Measurements from ENCODE around the gene KIR3DL1. TPM values are rescaled to one million over a fixed set of nuclear protein-coding genes. Genes with fewer than 3 reads are reported as not detected.

The KIR3DL1 gene
- total RNA-seq, 4 donors from 2014 or later, result not detected

- intact Hi-C loops (cut with DNase I; ENCODE audit: low total_unique reads), result no loop called here
- DNase-seq (ENCODE audit: low spot score in 2 of 2), result no peak
- WGBS, 2 donors, result 69 to 72% methylated on average over 3 of the region's 3 CpGs
- no peak overlapping the region for H3K4me3 ChIP-seq (ENCODE audit: low read depth, poor library complexity, severe bottlenecking)
- TF ChIP-seq CTCF (IDR thresholded peaks at IDR 0.05) (no peak), POLR2A (IDR thresholded peaks at IDR 0.05) (no peak)
These were observed 55.4 kb downstream of the KIR3DL1 start for GRCh38 chr19:54871696-54872095.

- intact Hi-C loops (cut with DNase I; ENCODE audit: low total_unique reads), result no loop called here
- TF ChIP-seq POLR2A (IDR thresholded peaks at IDR 0.05) (no peak), CTCF (IDR thresholded peaks at IDR 0.05) (no peak)
- H3K4me3 ChIP-seq (ENCODE audit: low read depth, poor library complexity, severe bottlenecking), result no peak within 1 kb of the TSS
- 69 to 70% methylated on average over 8 of the region's 8 CpGs for WGBS, 2 donors
- no peak for DNase-seq (ENCODE audit: low spot score in 2 of 2)
These were observed 57.7 kb downstream of the KIR3DL1 start, which contains the start of gene FCAR for GRCh38 chr19:54873990-54874389. Gene FCAR (plus strand): TSS chr19:54874235. CDS start chr19:54874290, 55 bp downstream.

- intact Hi-C loops (cut with DNase I; ENCODE audit: low total_unique reads), result no loop called here
- no peak for TF ChIP-seq POLR2A (IDR thresholded peaks at IDR 0.05)
- TF ChIP-seq CTCF (IDR thresholded peaks at IDR 0.05), result no peak
- DNase-seq (ENCODE audit: low spot score in 2 of 2), result no peak
- no peak overlapping the region for H3K4me3 ChIP-seq (ENCODE audit: low read depth, poor library complexity, severe bottlenecking)
- WGBS, 2 donors, result 59 to 63% methylated on average over 2 of the region's 2 CpGs
These were observed 59.2 kb downstream of the KIR3DL1 start for GRCh38 chr19:54875506-54875905.

GRCh38 chr19:54877471-54877870 lies 61.2 kb downstream of the KIR3DL1 start:
- 53 to 63% methylated on average over 3 of the region's 3 CpGs for WGBS, 2 donors
- no peak for DNase-seq (ENCODE audit: low spot score in 2 of 2)

More at GRCh38 chr19:54877471-54877870, 61.2 kb downstream of the KIR3DL1 start:
- H3K4me3 ChIP-seq (ENCODE audit: low read depth, poor library complexity, severe bottlenecking), result no peak overlapping the region
- TF ChIP-seq POLR2A (IDR thresholded peaks at IDR 0.05) (no peak), CTCF (IDR thresholded peaks at IDR 0.05) (no peak)
- intact Hi-C loops (cut with DNase I; ENCODE audit: low total_unique reads), result no loop called here

Other genes with a start within 250 kb of the KIR3DL1 start
- 1 to 10 TPM in 1 of 4 donors, under 1 TPM in 2, not detected in 1; 0.17 to 1.8 (median 0.93) TPM for gene LILRA2, start 242.7 kb upstream of the KIR3DL1 start, total RNA-seq
- gene LILRA1, start 222.8 kb upstream of the KIR3DL1 start, total RNA-seq, result under 1 TPM in 1 of 4 donors, not detected in 3; 0.23 TPM
- under 1 TPM; 0.10 to 0.69 (median 0.50) TPM for gene LILRB1, start 186.0 kb upstream of the KIR3DL1 start, total RNA-seq
- gene LILRB4, start 153.5 kb upstream of the KIR3DL1 start, total RNA-seq, result 1 to 10 TPM in 1 of 4 donors, under 1 TPM in 3; 0.15 to 1.6 (median 0.78) TPM
- gene KIR3DL3, start 92.0 kb upstream of the KIR3DL1 start, total RNA-seq, result not detected
- gene KIR2DL3, start 78.0 kb upstream of the KIR3DL1 start, total RNA-seq, result not detected
- not detected for gene KIR2DL1, start 46.7 kb upstream of the KIR3DL1 start, total RNA-seq
- gene KIR2DL4, start 12.9 kb upstream of the KIR3DL1 start, total RNA-seq, result not detected
- not detected for gene KIR2DS4, start 16.2 kb downstream of the KIR3DL1 start, total RNA-seq
- under 1 TPM in 1 of 4 donors, not detected in 3; 0.19 TPM for gene KIR3DL2, start 34.0 kb downstream of the KIR3DL1 start, total RNA-seq
- 1 to 10 TPM in 1 of 4 donors, not detected in 3; 1.1 TPM for gene FCAR, start 57.8 kb downstream of the KIR3DL1 start, total RNA-seq
- gene NCR1, start 89.7 kb downstream of the KIR3DL1 start, total RNA-seq, result not detected
- gene NLRP7, start 131.1 kb downstream of the KIR3DL1 start, total RNA-seq, result not detected
- 10 to 100 TPM in 1 of 4 donors, 1 to 10 TPM in 3; 1.0 to 10.9 (median 7.4) TPM for gene NLRP2, start 149.9 kb downstream of the KIR3DL1 start, total RNA-seq
- 1 to 10 TPM in 2 of 4 donors, under 1 TPM in 2; 0.49 to 8.5 (median 1.3) TPM for gene GP6, start 221.8 kb downstream of the KIR3DL1 start, total RNA-seq
- gene RDH13, start 246.7 kb downstream of the KIR3DL1 start, total RNA-seq, result 100 to 1,000 TPM in 3 of 4 donors, 10 to 100 TPM in 1; 93.2 to 146 (median 134) TPM